GM21619 (cell line): Measurements from ENCODE around the gene CASP8.
"Not testable (repeated sequence)": the region's sequence is repeated elsewhere in the genome, so short reads cannot be mapped to it uniquely, and the experiment has no call there.

Experiments
- ATAC-seq: cut with Tn5 transposase; IDR thresholded peaks from one replicate; pipeline ENCODE4 v1.9.1; 2021; ENCODE audit not compliant: unreplicated experiment

The CASP8 gene

DNA sequence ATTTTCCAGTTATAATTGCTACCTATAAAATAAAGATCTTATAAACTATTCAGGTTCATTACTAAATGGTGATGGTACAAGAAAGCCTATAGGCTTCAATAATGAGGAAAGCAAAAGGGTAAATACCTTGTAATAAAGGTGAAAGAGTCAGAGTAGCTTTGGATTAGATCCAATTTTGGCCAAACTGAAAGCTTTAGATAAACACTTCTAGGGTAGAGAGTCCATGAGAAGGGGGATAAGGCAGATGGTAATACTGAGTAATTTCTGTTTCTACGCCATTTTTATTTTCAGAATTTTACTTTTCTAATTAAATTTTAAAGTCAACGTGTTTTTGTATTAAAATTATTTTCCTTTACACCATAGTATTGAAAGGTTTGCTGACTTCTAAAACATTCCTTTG, 9.4 kb downstream of the CASP8 start:
- no peak for ATAC-seq

DNA sequence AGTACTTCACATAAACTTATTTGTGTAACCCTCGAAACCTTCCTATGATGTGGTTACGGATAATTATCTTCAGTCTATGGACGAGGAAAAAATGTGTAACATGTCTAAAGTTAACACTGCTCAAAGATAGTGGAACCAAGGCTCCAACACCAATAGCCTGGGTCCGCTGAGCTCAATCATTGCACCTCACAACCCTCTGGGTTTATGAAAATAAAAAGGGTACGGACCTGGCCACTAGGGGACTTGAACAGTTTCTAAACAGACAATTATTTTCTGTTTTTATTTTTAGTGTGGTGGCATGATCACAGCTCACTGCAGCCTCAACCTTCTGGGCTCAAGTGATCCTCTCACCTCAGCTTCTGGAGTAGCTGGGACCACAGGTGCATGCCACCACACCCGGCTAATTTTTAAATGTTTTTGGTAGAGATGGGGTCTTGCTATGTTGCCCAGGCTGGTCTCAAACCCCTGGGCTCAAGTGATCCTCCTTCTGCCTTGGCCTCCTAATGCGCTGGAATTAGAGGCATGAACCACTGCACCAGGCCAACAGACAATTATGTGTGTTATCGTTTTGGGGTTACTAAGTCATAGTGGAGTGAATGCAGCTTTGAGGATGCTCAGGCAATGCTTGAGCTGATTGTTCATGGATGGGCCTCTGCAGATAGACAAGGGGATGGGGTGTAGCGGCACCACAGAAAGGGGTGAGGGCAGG, 10.1 kb downstream of the CASP8 start:
- no peak for ATAC-seq

DNA sequence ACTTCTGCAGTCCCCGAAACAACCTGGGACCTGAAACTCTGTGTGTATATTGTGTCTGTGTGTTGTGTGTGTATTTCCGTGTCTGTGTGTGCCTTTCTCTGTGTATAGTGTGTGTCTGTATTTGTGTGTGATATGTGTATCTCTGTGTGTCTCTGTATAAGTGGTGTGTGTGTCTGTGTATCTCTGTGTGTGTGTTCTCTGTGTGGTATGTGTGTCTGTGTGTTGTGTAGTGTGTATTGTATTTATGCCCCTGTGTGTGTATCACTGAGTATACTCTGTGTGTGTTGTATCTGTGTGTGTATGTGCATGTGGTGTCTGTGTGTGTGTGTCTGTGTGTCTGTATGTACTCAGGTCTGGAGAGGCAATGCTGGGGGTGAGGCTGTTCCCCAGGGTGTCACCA, 11.6 kb downstream of the CASP8 start:
- no peak for ATAC-seq

DNA sequence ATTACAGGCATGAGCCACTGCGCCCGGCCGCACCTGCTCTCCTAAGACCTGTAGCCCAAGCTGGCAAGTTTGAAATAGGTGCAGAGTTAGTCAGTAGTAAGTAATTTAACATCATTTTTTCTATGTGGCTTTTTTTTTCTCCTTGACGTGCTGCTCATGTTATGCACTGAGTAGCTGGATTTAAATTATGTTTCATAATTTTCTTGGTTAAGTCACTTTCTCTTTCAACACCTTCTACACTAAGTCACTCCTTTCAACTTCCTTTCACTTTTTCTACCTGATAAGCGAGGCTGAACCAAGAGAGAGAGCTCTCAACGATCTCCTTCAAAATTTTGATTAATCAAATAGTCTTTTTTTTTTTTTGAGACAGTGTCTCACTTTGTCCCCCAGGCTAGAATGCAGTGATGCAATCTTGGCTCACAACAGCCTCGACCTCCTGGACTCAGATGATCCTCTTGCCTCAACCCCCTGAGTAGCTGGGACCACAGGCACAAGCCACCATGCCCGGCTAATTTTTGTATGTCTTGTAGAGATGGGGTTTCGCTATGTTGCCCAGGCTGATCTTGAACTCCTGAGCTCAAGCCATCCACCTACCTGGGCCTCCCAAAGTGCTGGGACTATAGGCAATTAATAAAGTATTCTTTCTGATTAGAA, 13.1 kb downstream of the CASP8 start:
- ATAC-seq: no peak

DNA sequence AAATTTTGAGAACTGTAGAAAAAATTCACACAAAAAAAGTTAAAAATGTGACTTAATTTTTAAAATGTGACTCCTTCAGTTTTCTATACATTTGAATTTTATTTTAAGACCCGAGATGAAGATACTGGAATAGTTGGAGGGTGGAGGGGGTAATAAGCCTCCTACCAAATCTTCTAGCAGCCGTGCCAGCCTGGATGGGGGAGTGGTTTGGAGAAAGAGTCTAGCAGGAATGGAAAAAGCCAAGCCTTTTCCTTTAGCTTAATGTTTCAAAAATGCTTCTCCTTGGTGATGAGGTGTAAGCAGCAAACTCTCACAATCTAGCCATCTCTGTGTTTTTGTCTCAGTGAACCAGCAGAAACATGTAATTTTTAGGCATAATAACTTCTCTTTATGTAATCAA, 14.7 kb downstream of the CASP8 start:
- no peak for ATAC-seq

DNA sequence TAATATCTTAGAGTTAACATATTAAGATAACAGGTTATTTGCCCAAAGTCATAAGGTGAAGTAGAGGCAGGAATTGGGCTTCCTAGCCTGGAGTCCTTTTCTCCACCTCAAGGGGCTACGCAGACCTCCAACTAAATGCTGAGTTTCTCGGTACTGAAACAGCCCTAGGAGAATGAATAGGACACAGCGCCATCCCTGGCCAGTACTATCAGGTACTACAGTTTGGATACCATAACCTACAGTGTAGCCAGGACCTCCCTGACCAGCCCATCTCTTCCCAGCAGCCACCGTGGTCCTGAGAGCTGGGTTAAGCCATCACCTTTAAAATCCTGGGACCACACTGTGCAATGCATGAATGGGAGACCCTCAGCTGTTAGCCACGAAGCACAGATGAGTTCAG, 15.7 kb downstream of the CASP8 start:
- ATAC-seq: no peak

DNA sequence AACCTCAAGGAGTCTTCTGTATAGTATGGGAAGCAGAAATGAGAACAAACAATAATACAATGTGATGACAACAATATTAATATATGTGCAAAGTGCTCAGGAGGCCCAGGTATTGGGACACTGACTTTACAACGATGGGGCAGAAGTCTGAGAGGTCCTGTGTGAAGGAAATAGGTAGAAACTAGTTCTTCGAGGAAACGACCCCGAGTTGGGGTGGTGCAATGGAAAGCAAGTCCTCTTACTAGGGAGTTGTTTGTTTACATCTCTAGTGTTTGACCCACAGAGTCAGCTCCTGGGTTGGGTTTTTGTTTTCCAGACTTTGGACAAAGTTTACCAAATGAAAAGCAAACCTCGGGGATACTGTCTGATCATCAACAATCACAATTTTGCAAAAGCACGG, 16.2 kb downstream of the CASP8 start:
- no peak for ATAC-seq

DNA sequence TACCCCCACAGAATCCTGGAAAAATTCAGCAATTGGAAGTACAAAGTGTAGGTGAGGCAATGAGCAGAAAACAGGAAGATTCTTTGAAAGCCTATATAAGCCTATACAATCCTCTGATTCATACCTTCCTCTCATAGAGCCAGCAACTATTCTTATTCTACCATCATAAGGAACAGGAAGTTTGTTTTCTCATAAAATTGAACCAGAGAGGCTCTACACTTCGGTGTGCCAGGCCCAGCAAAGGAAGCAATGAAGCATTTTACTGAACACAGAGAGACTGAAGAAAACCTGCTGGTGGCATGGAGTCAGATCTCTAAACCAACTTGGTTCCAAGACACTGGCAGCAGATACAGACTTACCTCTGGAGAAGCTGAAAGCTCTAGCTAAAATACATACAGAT, 18.7 kb downstream of the CASP8 start:
- no peak for ATAC-seq

DNA sequence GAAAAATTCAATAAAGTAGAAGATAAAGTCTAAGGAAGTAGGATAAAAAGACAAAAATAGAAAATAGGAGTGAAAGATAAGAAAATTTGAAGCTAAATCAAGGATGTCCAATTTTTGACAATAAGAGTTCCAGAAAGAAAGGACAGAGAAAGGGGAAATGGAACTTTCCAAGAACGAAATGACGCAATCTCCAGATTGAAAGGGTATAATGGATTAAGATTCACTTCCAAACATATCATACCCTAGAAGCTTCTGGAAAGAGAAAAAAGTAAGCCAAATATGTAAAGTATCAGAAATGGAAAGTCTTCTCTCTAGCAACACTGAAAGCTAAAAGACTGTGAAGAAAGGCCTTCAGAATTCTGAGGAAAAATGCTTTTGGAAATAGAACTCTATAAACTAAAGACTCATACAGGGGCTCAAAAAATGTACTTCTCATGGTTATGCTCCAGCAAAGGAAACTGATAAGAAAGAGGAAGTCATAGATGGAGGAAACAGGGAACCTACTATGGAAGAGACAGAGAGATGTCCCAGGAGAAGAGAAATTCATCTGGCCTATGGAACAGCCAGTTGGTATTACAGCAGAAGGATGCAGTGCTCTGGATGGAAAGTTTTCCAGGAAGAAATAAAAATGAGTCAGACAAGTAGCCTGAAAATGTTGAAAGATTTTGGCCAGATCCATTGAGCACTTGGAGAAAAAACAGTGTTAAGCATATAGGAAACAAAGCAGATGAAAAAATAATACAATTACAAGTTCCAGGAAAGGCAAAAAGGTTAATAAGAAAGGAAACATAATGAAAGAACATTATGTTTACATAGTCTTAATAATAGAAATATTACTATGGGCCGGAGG, 20.1 kb downstream of the CASP8 start:
- no peak for ATAC-seq

DNA sequence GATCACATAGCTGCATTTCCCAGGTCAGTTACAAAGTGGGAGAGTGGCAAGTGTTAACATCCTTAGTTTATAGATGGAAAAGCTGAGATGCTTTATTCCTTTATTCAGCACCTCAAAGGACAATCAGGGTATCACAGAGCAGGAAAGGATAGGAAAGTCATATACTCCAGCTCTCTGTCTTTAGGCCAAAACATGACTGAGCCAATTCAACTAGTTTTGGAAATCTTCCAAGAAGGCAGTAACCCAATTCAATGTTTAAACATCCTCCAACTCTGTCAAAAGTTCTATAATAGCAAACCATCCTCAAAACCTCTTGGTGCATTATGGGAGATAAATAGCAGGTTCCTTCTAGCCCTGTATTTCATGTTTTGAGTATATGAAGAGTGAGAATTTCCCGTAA, 25.2 kb downstream of the CASP8 start:
- no peak for ATAC-seq

DNA sequence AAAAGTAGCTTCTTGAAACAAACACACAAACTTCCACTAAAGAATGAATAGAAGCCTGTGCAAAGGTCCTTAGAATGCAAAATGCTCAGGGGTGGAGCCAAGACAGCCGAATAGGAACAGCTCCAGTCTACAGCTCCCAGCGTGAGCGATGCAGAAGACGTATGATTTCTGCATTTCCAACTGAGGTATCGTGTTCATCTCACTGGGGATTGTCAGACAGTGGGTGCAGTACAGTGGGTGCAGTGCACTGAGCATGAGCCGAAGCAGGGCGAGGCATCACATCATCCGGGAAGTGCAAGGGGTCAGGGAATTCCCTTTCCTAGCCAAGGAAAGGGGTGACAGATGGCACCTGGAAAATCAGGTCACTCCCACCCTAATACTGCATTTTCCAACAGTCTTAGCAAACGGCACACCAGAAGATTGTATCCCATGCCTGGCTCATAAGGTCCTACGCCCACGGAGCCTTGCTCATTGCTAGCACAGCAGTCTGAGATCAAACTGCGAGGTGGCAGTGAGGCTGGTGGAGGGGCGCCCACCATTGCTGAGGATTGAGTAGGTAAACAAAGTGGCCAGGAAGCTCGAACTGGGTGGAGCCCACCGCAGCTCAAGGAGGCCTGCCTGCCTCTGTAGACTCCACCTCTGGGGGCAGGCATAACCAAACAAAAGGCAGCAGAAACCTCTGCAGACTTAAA, 30.3 kb downstream of the CASP8 start:
- not testable (repeated sequence) for ATAC-seq

DNA sequence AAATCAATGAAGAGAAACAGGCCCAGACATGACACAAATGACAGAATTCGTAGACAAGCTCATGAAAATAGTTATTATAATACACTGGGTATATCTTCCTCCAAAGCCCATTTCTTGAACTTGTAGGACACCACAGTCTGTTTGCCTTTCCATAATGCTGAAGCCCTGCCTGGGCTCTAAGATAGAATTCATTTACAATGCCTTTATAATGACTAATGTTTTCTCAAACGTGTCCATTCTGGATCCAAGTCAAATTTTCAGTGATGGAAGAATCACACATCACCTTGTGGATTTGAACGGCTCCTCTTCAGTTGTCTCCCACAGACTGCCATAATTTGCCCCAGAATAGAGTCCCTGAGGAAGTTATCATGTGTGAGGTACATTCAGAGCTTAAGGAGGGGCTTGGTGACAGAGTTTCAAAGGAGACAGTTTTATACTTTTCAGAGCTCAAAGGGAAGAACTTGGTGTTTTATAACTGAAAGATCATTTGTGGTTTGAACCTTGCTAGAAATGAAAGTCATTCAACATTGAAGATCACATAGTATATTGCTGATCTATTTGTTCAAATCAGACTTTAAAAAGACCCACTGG, 38.2 kb downstream of the CASP8 start:
- ATAC-seq: no peak

DNA sequence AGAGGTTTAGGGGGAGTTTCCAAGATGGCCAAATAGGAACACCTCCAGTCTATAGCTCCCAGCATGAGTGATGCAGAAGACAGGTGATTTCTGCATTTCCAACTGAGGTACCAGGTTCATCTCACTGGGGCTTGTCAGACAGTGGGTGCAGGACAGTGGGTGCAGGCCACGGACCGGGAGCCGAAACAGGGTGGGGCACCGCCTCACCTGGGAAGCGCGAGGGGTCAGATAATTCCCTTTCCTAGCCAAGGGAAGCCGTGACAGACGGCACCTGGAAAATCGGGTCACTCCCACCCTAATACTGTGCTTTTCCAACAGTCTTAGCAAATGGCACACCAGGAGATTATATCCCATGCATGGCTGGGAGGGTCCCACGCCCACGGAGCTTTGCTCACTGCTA, 39.6 kb downstream of the CASP8 start:
- ATAC-seq: not testable (repeated sequence)

DNA sequence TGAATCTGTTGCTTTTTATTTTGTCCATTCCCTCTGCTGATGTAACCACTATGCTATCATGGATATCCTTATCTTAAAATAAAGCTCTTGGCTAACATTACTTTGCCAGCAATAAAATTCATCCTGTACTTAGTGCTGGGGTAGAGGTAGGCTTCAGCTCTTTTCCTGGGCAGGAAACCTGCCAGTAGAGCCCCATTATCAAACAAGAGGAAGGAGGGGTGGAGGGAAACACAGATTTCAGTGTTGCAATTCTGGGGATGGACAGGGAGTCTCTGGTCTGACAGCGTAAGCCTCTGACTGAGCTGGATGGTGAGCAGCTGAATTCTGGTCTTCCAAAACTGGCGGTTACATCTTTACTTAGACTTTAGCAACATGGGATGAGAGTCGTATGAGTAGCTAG, 47.5 kb downstream of the CASP8 start:
- no peak for ATAC-seq

DNA sequence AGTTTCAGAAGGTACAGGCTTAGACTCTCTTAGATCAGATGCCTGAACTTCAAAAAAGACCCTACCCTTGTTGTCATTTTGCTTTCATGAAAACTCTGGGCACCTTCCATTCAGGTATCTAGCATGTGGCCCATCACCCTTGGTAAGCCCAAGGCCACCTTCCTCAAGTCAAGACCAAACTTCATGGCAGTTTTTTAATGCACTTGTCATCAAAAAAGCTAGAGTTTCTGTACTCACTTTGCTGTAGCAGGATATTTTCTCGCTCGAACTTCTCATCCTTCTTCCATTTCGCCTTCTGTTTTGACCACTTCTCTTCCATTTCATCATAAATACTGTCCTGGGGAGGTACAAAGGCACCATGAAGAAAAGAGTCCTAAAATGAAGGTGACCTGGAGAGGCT, 48.6 kb downstream of the CASP8 start:
- ATAC-seq: no peak

DNA sequence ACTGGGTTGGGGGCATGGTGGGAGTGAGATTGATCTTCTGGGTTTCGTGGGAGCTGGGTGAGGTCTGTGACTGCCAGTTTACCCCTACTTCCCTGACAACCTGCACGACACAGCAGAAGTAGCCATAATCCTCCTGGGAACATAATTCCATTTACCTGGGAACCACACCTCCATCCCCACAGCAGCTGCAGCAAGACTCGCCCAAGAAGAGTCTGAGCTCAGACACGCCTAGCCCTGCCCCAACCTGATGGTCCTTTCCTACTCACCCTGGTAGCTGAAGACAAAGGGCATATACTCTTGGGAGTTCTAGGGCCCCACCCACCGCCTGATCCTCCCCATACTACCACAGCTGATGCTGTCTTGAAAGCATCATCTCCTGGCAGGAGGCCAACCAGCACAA, 53.0 kb downstream of the CASP8 start:
- no peak for ATAC-seq

DNA sequence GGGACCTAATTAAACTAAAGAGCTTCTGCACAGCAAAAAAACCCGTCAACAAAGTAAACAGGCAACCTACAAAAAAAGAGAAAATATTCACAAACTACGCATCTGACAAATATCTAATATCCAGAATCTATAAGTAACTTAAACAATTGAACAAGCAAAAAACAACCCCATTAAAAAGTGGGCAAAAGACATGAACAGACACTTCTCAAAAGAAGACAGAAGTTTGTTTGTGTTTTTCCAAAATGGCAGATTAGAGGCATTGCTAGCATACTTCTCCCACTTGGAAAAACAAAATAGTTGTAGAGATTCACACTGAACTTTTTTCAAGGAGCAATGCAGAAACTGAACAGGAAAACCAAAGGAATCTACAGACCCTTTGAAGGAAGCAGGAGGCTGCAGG, 59.2 kb downstream of the CASP8 start:
- no peak for ATAC-seq

DNA sequence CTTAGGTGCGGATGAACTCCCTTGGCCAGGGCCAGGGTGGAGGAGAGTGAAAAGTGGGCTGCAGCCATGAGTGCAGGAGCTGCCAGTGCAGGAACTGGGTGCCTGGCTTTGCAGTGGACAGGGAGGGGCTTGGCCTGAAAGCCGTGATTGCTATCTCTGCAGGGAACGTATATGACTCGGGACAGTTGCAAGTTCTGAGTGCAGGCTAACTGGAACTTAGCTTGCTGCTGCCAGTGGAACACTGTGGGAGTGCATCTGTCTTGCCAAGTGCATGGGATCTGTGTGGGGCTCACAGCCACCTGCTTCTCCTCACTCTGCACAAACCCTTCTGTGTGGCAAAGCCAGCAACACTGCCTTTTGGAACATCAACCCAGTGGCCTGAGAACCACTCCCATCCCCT, 59.9 kb downstream of the CASP8 start:
- no peak for ATAC-seq

DNA sequence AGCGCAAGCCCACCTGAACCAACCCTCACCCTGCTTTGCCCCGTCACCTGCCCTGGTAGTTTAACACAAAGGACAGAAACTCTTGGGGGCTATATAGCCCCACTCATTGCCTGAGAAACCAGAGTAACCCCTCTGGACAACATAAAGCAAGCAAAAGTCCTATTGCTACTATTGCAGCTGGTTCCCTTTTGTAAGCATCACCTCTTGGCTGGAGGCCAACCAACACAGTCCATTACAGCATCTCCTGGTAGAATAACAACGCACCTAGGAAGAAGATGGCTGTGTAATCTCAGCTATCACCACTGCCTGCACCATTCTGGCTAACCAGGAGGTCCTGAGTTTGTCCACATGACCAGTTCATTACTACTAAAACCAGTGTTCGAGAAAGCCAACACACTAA, 60.4 kb downstream of the CASP8 start:
- ATAC-seq: no peak

DNA sequence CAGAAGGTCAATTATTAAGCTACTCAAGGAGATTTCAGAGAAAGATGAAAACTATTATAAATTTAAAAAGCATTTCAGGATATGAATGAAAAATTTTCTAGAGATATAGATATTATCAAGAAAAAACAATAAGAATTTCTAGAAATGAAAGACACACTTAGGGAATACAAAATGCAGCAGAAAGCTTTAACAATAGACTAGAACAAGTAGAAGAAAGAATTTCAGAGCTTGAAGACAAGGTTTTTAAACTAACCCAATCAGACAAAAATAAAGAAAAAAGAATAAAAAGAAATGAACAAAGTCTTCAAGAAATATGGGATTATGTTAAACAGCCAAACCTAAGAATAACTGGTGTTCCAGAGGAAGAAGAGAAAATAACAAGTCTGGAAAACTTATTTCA, 62.4 kb downstream of the CASP8 start:
- no peak for ATAC-seq

DNA sequence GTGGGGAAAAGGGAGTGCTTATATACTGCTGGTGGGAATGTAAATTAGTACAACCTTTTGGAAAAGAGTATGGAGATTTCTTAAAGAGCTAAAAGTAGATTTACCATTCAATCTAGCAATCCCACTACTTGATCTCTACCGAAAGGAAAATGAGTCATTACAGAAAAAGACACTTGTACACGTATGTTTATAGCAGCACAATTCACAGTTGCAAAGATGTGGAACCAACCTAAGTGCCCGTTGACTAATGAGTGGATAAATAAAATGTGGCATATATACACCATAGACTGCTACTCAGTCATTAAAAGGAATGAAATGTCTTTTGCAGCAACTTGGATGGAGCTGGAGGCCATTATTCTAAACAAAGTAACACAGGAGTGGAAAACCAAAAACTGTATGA, 67.3 kb downstream of the CASP8 start:
- ATAC-seq: no peak
